Endodermal cell (in vitro differentiated cells): ENCODE data around the gene VMP1. TPM values are rescaled to one million over a fixed set of nuclear protein-coding genes. Genes with fewer than 3 reads are reported as not detected.

Experiments
- DNase-seq: peaks from one replicate; pipeline ENCODE4 v3.0.0-alpha.2; 2017
- H3K27ac ChIP-seq: 2 replicates; pipeline ENCODE4 v1.5.1; 2013; ENCODE audit warnings: mild to moderate bottlenecking, low read depth, low read length, moderate library complexity
- H3K27me3 ChIP-seq: 2 replicates; pipeline ENCODE4 v1.6.1; 2013; ENCODE audit warnings: mild to moderate bottlenecking, low read length, moderate library complexity; ENCODE audit not compliant: insufficient read depth, control insufficient read depth, poor library complexity, severe bottlenecking
- H3K36me3 ChIP-seq: 2 replicates; pipeline ENCODE4 v1.7.0; 2013; ENCODE audit warnings: mild to moderate bottlenecking, low read length, moderate library complexity; ENCODE audit not compliant: control insufficient read depth, insufficient read depth
- H3K4me1 ChIP-seq: one replicate; pipeline ENCODE4 v1.7.0; 2013; ENCODE audit warnings: low read length; ENCODE audit not compliant: control insufficient read depth, insufficient read depth
- H3K4me3 ChIP-seq: 2 replicates; pipeline ENCODE4 v1.5.1; 2013; ENCODE audit warnings: mild to moderate bottlenecking, low read length, moderate library complexity
- H3K9ac ChIP-seq: 2 replicates; pipeline ENCODE4 v1.6.1; 2013; ENCODE audit warnings: mild to moderate bottlenecking, low read length, moderate library complexity; ENCODE audit not compliant: poor library complexity, severe bottlenecking; ENCODE audit errors: extremely low read depth
- H3K9me3 ChIP-seq: 2 replicates; pipeline ENCODE4 v1.6.1; 2013; ENCODE audit warnings: mild to moderate bottlenecking, low read length, moderate library complexity; ENCODE audit not compliant: control insufficient read depth
- H3K27ac Mint-ChIP-seq: 2 replicates; pipeline ENCODE4 v1.8.0; 2020; ENCODE audit warnings: mixed read lengths
- H3K27me3 Mint-ChIP-seq: 2 replicates; pipeline ENCODE4 v1.8.0; 2021; ENCODE audit warnings: mild to moderate bottlenecking, mixed read lengths; ENCODE audit not compliant: insufficient read depth
- H3K36me3 Mint-ChIP-seq: 2 replicates; pipeline ENCODE4 v1.8.0; 2020; ENCODE audit warnings: low read depth, mixed read lengths
- H3K4me1 Mint-ChIP-seq: 2 replicates; pipeline ENCODE4 v1.8.0; 2020; ENCODE audit warnings: mixed read lengths
- H3K4me3 Mint-ChIP-seq: 2 replicates; pipeline ENCODE4 v1.8.0; 2020; ENCODE audit warnings: mild to moderate bottlenecking, moderate library complexity, mixed read lengths
- H3K9me3 Mint-ChIP-seq: 2 replicates; pipeline ENCODE4 v1.8.0; 2020; ENCODE audit warnings: mild to moderate bottlenecking, mixed read lengths
- WGBS, 2 experiments: methylation state at CpG; one replicate each; pipeline versions ENCODE4 v1.1.5 to v1.1.7; 2013; ENCODE audit warnings: missing lambda C conversion rate in 2 of 2, mixed read lengths in 1 of 2; ENCODE audit not compliant: insufficient coverage in 1 of 2, insufficient read length in 1 of 2; 5-methylcytosine and 5-hydroxymethylcytosine counted together
- total RNA-seq, 2 donors: library from RNA; stranded (reverse); fragmentation: NEBNext Ultra II Directional in 1 of 2; extraction: Animal tissue kit (Norgen Biotek cat#: 25700) in 1 of 2; gene quantifications; 2 replicates in 1 of 2; 3 replicates in 1 of 2; pipeline ENCODE4 v1.2.1, GENCODE V29; 2021
- TF ChIP-seq, protein P1 (sequence below): fragments of 200-600 bp; sonication (generic); conservative IDR thresholded peaks from 2 replicates; pipeline ENCODE4 v1.5.0; 2021; ENCODE audit warnings: antibody characterized with exemption, mild to moderate bottlenecking

The VMP1 gene
- total RNA-seq, 2 donors from 2014 or later, result 67.9 to 69.9 TPM

DNA sequence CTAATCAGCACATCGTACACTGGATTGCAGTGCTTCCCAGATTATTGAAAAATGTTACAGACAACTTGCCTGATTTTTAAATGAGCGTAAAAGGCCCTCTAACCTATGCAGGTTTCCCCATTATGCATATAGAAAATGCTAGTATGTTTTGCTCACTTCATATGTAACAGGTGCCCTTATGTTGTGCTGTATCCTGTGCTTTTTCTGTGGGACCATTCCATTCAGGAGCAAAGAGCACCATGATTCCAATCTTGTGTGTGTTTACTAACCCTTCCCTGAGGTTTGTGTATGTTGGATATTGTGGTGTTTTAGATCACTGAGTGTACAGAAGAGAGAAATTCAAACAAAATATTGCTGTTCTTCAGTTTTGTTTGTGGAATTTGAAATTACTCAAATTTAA lies 13.1 kb upstream of the VMP1 start:
- H3K27ac Mint-ChIP-seq, result no peak overlapping the region
- no peaks in the 10 kb centered on the region for H3K9me3 Mint-ChIP-seq
- Histone ChIP-seq H3K27me3 (no peaks in the 10 kb centered on the region), H3K27ac (no peak overlapping the region), H3K9me3 (no peaks in the 10 kb centered on the region), H3K9ac (no peak overlapping the region), H3K4me3 (no peak overlapping the region), H3K4me1 (no peaks in the 10 kb centered on the region), H3K36me3 (peaks cover 94% of the 10 kb centered on the region)
- H3K36me3 Mint-ChIP-seq, result peaks cover 83% of the 10 kb centered on the region
- WGBS, 2 experiments, result 94 to 100% methylated on average over 2 of the region's 2 CpGs
- H3K27me3 Mint-ChIP-seq, result no peaks in the 10 kb centered on the region
- no peak overlapping the region for H3K4me3 Mint-ChIP-seq
- peaks cover 2% of the 10 kb centered on the region for H3K4me1 Mint-ChIP-seq
- TF ChIP-seq, protein P1, sequence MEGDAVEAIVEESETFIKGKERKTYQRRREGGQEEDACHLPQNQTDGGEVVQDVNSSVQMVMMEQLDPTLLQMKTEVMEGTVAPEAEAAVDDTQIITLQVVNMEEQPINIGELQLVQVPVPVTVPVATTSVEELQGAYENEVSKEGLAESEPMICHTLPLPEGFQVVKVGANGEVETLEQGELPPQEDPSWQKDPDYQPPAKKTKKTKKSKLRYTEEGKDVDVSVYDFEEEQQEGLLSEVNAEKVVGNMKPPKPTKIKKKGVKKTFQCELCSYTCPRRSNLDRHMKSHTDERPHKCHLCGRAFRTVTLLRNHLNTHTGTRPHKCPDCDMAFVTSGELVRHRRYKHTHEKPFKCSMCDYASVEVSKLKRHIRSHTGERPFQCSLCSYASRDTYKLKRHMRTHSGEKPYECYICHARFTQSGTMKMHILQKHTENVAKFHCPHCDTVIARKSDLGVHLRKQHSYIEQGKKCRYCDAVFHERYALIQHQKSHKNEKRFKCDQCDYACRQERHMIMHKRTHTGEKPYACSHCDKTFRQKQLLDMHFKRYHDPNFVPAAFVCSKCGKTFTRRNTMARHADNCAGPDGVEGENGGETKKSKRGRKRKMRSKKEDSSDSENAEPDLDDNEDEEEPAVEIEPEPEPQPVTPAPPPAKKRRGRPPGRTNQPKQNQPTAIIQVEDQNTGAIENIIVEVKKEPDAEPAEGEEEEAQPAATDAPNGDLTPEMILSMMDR, result no peak
- DNase-seq, result no peak

DNA sequence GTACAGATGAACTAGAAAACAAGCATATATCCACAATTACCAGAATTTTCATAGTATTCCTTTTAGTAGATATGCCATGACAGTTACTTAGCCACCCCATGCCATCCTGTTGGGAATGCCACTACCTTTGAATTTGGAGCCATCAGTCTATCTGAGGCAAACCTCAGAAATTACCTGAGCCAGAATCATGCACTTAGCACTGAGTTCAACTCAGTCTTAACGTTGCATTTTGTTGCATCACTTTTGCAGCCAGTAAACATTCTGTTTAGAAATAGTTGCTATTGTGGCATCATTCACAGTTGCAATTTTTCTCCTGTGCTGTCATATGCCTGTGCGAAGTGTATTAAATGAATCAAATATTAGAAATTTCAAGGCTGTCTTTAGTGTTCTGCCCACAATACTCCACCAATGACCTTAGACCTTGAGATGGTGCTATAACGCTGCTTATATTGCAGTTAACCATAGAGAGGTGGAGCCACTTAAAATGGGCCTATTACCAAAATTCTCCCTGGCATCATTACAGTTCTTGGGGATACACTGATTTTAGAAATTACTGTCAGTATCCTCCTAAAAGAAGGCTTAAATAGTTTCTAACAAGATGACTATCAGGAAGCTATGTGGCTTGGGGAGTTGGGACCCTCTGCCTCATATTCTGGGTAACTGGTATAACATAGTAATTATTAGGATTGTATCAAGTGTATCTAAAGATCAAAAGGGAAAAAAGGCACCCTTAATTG lies 11.3 kb upstream of the VMP1 start:
- no peaks in the 10 kb centered on the region for H3K27me3 ChIP-seq
- H3K27ac ChIP-seq, result no peak overlapping the region
- H3K9me3 ChIP-seq, result no peaks in the 10 kb centered on the region
- peaks cover 70% of the 10 kb centered on the region for H3K36me3 Mint-ChIP-seq
- 96% methylated on average over 3 of the region's 3 CpGs for WGBS, 2 experiments
- TF ChIP-seq, protein P1, result no peak
- no peaks in the 10 kb centered on the region for H3K9me3 Mint-ChIP-seq
- no peaks in the 10 kb centered on the region for H3K27me3 Mint-ChIP-seq
- DNase-seq, result no peak
- H3K36me3 ChIP-seq, result peaks cover 94% of the 10 kb centered on the region
- H3K4me1 ChIP-seq, result no peaks in the 10 kb centered on the region
- H3K4me1 Mint-ChIP-seq, result peaks cover 2% of the 10 kb centered on the region
- no peak overlapping the region for H3K27ac Mint-ChIP-seq
- H3K4me3 ChIP-seq, result no peak overlapping the region
- no peak overlapping the region for H3K9ac ChIP-seq
- H3K4me3 Mint-ChIP-seq, result no peak overlapping the region

DNA sequence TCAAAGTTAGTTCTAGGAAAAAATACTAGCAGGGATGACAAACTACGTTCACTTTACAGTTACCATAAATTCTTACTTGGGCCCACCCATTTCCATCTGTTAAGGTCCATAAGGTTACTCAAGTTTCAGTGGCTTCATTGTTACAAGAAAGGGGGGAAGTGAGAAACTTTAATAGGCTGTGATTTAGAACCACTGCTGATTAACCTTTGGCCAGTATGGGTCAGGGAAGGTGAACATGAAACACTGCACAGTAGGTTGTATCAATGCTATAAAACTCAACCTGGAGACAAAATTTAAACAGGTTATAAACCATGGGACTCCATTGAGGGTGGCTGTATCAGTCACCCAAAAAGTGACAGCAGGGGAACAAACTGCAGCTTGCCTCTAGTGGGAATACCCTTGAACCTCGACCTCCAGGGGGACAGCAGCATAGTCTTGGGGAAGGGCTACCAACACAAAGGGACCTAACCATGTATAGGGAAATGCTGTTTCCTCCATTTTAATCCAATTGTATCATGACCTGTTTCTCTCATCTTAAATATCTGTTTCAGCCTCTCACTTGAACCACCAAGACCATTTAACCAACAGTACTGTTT lies 10.7 kb upstream of the VMP1 start:
- Histone ChIP-seq H3K4me3 (no peak overlapping the region), H3K9ac (no peak overlapping the region), H3K36me3 (peaks cover 94% of the 10 kb centered on the region), H3K27me3 (no peaks in the 10 kb centered on the region), H3K9me3 (no peaks in the 10 kb centered on the region), H3K27ac (no peak overlapping the region), H3K4me1 (no peaks in the 10 kb centered on the region)
- Mint-ChIP-seq H3K4me1 (peaks cover 2% of the 10 kb centered on the region), H3K4me3 (no peak overlapping the region), H3K36me3 (peaks cover 66% of the 10 kb centered on the region), H3K27me3 (no peaks in the 10 kb centered on the region), H3K27ac (no peak overlapping the region), H3K9me3 (no peaks in the 10 kb centered on the region)
- WGBS, 2 experiments, result 90 to 100% methylated on average over 1 to 2 of the region's 2 CpGs
- TF ChIP-seq, protein P1, result no peak
- DNase-seq, result no peak
